GM12878 (cell line): ENCODE data around the gene SRSF8. TPM values are rescaled to one million over a fixed set of nuclear protein-coding genes. Genes with fewer than 3 reads are reported as not detected.
"Not testable (repeated sequence)": the region's sequence is repeated elsewhere in the genome, so short reads cannot be mapped to it uniquely, and the experiment has no call there.

Source experiments
- ATAC-seq: fragments of 200-7000 bp; cut with Tn5 transposase; 3 replicates; pipeline ENCODE4 v1.9.1; 2020; ENCODE audit warnings: mild to moderate bottlenecking, moderate library complexity
- BruUV-seq: library from RNA; stranded (reverse); fragments of 400-500 nt; replicated peaks from 2 replicates; lab custom pipeline; 2021; lab: Mats Ljungman, UMichigan
- CTCF ChIA-PET: fragments of 300-600 bp; sonication (Branson Sonifier 250); formaldehyde crosslinking; extraction: SDS; loops from one replicate; lab custom pipeline; 2021; ENCODE audit warnings: inconsistent platforms; lab: Yijun Ruan, JAX
- POLR2A ChIA-PET: fragments of 350-600 bp; formaldehyde crosslinking; extraction: SDS; loops from one replicate; lab custom pipeline; 2021; ENCODE audit warnings: inconsistent platforms; lab: Charles Lee
- RAD21 ChIA-PET: fragments of 300-600 bp; sonication (Branson Sonifier 250); formaldehyde crosslinking; loops from one replicate; lab custom pipeline; 2023; ENCODE audit warnings: antibody characterized with exemption; ENCODE audit not compliant: unreplicated experiment; lab: Charles Lee
- SMC1A ChIA-PET: fragments of 300-600 bp; sonication (Branson Sonifier 250); formaldehyde crosslinking; loops from one replicate; lab custom pipeline; 2023; ENCODE audit not compliant: unreplicated experiment, uncharacterized antibody; lab: Charles Lee
- DNase-seq: peaks from one replicate; pipeline ENCODE4 v3.0.0-alpha.2; 2011; ENCODE audit warnings: low read depth, low spot score
- FAIRE-seq: peaks from 3 replicates; lab custom pipeline; 2011; peaks lifted over from hg19 to GRCh38; lab: Jason Lieb, UNC
- H2AFZ ChIP-seq: 2 replicates; pipeline ENCODE4 v1.6.0; 2011; ENCODE audit warnings: low read depth, low read length, control low read depth; ENCODE audit not compliant: control insufficient read depth
- H3K27ac ChIP-seq: 2 replicates; pipeline ENCODE4 v1.5.1; 2011; ENCODE audit warnings: control low read depth; ENCODE audit not compliant: control insufficient read depth, insufficient read depth
- H3K27me3 ChIP-seq, 2 experiments: replicated peaks in 1 of 2; 2 replicates each; pipeline versions ENCODE4 v1.6.0 to v1.6.1; 2011; ENCODE audit warnings: low read length in 1 of 2; ENCODE audit not compliant: control insufficient read depth in 2 of 2, insufficient read depth in 2 of 2
- H3K36me3 ChIP-seq, 2 experiments: 2 replicates each; pipeline ENCODE4 v1.5.1; 2011; ENCODE audit warnings: low read length in 1 of 2; ENCODE audit not compliant: control insufficient read depth in 2 of 2, insufficient read depth in 2 of 2
- H3K4me1 ChIP-seq: 2 replicates; pipeline ENCODE4 v1.6.1; 2011; ENCODE audit warnings: mild to moderate bottlenecking, low read length, moderate library complexity, mixed read lengths; ENCODE audit not compliant: control insufficient read depth, insufficient read depth
- H3K4me2 ChIP-seq: 2 replicates; pipeline ENCODE4 v1.6.0; 2011; ENCODE audit warnings: control low read depth; ENCODE audit not compliant: control insufficient read depth, insufficient read depth
- H3K4me3 ChIP-seq: fragments of 200-600 bp; sonication (generic); 2 replicates; pipeline ENCODE4 v1.5.1; 2016
- H3K79me2 ChIP-seq: 2 replicates; pipeline ENCODE4 v1.6.0; 2011; ENCODE audit warnings: low read length; ENCODE audit not compliant: control insufficient read depth, insufficient read depth
- H3K9ac ChIP-seq: 2 replicates; pipeline ENCODE4 v1.8.0; 2011; ENCODE audit warnings: low read length, control low read depth, mixed read lengths; ENCODE audit not compliant: control insufficient read depth, insufficient read depth
- H3K9me3 ChIP-seq: replicated peaks from 3 replicates; pipeline ENCODE4 v1.5.1; 2011; ENCODE audit warnings: mild to moderate bottlenecking, low read length; ENCODE audit not compliant: control insufficient read depth, insufficient read depth
- H4K20me1 ChIP-seq: 2 replicates; pipeline ENCODE4 v1.6.0; 2011; ENCODE audit not compliant: control insufficient read depth, insufficient read depth
- EED ChIP-seq: sonication (generic); IDR thresholded peaks from 2 replicates; pipeline ENCODE4 v1.6.1; 2016; ENCODE audit warnings: antibody characterized with exemption, low read depth
- IKZF1 ChIP-seq: fragments of 450-650 bp; conservative IDR thresholded peaks from 2 replicates; pipeline ENCODE4 v1.6.1; 2017; ENCODE audit warnings: antibody characterized with exemption, mild to moderate bottlenecking
- ZNF384 ChIP-seq: IDR thresholded peaks from 2 replicates; pipeline ENCODE4 v1.6.1; 2012; ENCODE audit warnings: low read depth, mild to moderate bottlenecking, low read length, improper control_type of control experiment, borderline replicate concordance
- WGBS: methylation state at CpG from one replicate; pipeline ENCODE4 v1.1.6; 2016; ENCODE audit warnings: low lambda C conversion rate; ENCODE audit not compliant: insufficient replicate concordance, insufficient coverage; ENCODE audit errors: missing lambda C conversion rate; 5-methylcytosine and 5-hydroxymethylcytosine counted together
- in situ Hi-C: fragments of 300-500 bp; cut with MboI; formaldehyde crosslinking; loops from 9 replicates; pipeline ENCODE4 v1.14.3; 2018; ENCODE audit warnings: mixed read lengths
- intact Hi-C: fragments of 100-400 bp; cut with micrococcal nuclease; formaldehyde crosslinking; loops from one replicate; pipeline ENCODE4 v1.14.2; 2022; ENCODE audit not compliant: unreplicated experiment
- polyA plus RNA-seq, 11 experiments: library from polyadenylated mRNA; depleted of rRNA in 4 of 11; unstranded in 6 of 11; stranded (reverse) in 5 of 11; fragments of >200 nt; fragmentation: Nextera tagmentation in 4 of 11; fragmentation: Illumina TruSeq in 1 of 11; extraction: Ambion mirVana in 4 of 11; extraction: Trizol in 1 of 11; gene quantifications; 1 replicate in 1 of 11; 2 replicates in 10 of 11; pipeline versions ENCODE4 v1.2.1 to v1.2.3, GENCODE V29; 2011 to 2016; ENCODE audit warnings: inconsistent platforms in 2 of 11, missing spikeins in 2 of 11, low read depth in 1 of 11
- total RNA-seq, 4 experiments: library from RNA; depleted of rRNA in 3 of 4; stranded (reverse); fragments of >200 nt in 3 of 4; fragmentation: Illumina TruSeq in 1 of 4; extraction: Trizol in 1 of 4; gene quantifications; 2 replicates each; pipeline versions ENCODE4 v1.2.1 to v1.2.3, GENCODE V29; 2013 to 2021

SRSF8 gene
- total and polyA plus RNA-seq, 10 of the 15 experiments (the other 5 are each of a cell fraction or from before 2014, with no cell fraction given) = 14.2 to 43.1 (median 27.1) TPM

DNA sequence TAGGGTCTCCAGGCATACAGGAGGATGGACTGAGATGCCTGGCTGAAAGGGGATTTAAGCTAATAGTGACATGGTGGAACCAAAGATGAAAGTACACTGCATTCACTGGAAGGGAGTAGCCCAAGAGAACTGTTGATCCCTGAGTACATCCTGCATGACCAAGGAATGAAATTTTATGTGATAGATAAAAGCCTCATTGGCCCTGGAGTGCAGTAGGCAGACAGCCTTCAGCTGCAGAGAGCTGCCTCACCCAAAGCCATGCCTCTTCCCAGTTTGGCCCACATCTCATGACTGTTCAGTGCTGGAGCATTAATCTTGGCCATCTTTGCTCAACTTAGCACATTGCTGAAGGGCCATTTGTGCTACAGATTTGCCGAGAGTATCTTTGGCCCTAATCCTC lies 33.7 kb upstream of the SRSF8 start:
- no peak for ATAC-seq
- H2AFZ ChIP-seq = no peak overlapping the region
- H3K4me1 ChIP-seq = no peaks in the 10 kb centered on the region
- RAD21 ChIA-PET = no interaction called here
- POLR2A ChIA-PET = no interaction called here
- H3K4me3 ChIP-seq = no peak overlapping the region
- H3K79me2 ChIP-seq = no peaks in the 10 kb centered on the region
- H3K27me3 ChIP-seq = no peaks in the 10 kb centered on the region; a peak in 1 of 4 replicates
- intact Hi-C loops = no loop called here
- no peaks in the 10 kb centered on the region for H3K9me3 ChIP-seq
- DNase-seq = no peak
- no peaks in the 10 kb centered on the region for H3K36me3 ChIP-seq
- no peaks in the 10 kb centered on the region for H4K20me1 ChIP-seq
- CTCF ChIA-PET = no interaction called here
- WGBS = 42% methylated on average over 1 of the region's 1 CpG
- no peak overlapping the region for H3K9ac ChIP-seq
- no peak for FAIRE-seq
- H3K4me2 ChIP-seq = no peak overlapping the region
- no TSS peak for BruUV-seq
- TF ChIP-seq IKZF1 = no peak
- TF ChIP-seq, all 136 proteins: peak for 0
- SMC1A ChIA-PET = interaction anchor here (0.9 kb wide), 1 partner anchor 105 kb away, joined by 3 read pairs; no protein-coding TSS in a partner anchor
- H3K27ac ChIP-seq = no peak overlapping the region
- in situ Hi-C loops = no loop called here

DNA sequence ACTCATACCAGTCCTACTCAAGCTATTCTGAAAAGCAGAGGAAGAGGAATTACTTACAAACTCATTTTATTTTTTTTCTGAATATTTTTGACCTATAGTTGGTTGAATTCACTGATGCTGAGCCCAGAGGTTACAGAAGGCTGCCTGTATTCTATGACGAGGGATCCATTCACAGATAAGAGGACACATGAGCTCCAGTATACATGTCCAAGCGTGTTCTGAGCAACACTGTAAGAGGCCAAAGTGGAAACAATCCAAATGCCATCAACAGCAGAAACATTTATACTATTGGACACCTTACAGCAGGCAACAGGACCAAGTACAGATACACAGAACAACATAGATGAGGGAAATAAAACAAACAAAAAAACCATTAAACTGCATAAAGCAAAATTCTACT lies 31.4 kb upstream of the SRSF8 start:
- H3K27ac ChIP-seq = no peak overlapping the region
- DNase-seq = no peak
- ChIA-PET SMC1A (interaction anchor here (0.5 to 0.7 kb wide), 2 partner anchors 29 to 94 kb away, joined by 3 read pairs; no protein-coding TSS in a partner anchor), RAD21 (interaction anchor here (1.3 kb wide), 1 partner anchor 32 kb away, joined by 3 read pairs; no protein-coding TSS in a partner anchor), CTCF (no interaction called here), POLR2A (interaction anchor here (0.6 kb wide), 1 partner anchor 30 kb away, joined by 3 read pairs; no protein-coding TSS in a partner anchor)
- H4K20me1 ChIP-seq = no peaks in the 10 kb centered on the region
- H3K9me3 ChIP-seq = no peaks in the 10 kb centered on the region
- no peaks in the 10 kb centered on the region for H3K36me3 ChIP-seq
- no peak overlapping the region for H3K9ac ChIP-seq
- no peak for FAIRE-seq
- BruUV-seq = no TSS peak
- TF ChIP-seq EED = no peak
- TF ChIP-seq ZNF384 = no peak
- H3K4me3 ChIP-seq = no peak overlapping the region
- H3K4me2 ChIP-seq = no peak overlapping the region
- no peak for ATAC-seq
- intact Hi-C loops (no loop called here), in situ Hi-C loops (no loop called here)
- WGBS = 3% methylated on average over 2 of the region's 2 CpGs
- H2AFZ ChIP-seq = no peak overlapping the region
- no peaks in the 10 kb centered on the region for H3K79me2 ChIP-seq
- H3K4me1 ChIP-seq = no peaks in the 10 kb centered on the region
- H3K27me3 ChIP-seq = no peaks in the 10 kb centered on the region; a peak in 1 of 4 replicates

DNA sequence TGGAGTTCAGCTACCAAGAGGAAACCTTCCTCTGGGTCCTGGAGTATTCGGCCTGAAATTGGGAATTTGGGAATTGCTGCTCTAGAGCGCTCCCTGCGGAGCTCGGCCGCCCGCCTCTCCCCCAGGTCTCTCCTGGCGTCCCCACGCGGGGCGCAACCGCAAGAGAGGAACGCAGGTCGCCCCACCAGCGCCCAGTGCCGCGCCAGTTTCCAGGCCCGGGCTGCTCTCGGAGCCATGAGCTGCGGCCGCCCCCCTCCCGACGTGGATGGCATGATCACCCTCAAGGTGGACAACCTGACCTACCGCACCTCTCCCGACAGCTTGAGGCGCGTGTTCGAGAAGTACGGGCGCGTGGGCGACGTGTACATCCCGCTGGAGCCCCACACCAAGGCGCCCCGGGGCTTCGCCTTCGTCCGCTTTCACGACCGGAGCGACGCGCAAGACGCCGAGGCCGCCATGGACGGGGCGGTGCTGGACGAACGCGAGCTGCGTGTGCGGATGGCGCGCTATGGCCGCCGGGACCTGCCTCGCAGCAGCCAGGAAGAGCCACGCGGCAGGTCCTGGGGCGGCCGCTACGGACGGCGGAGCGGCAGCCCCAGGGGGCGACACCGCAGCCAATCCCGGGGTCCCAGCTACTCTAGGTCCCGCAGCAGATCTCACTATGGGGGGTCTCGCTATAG lies 29.2 kb upstream of the SRSF8 start:
- H2AFZ ChIP-seq, DNase-seq, H3K9ac ChIP-seq, CTCF ChIA-PET, POLR2A ChIA-PET, H3K4me2 ChIP-seq, FAIRE-seq, in situ Hi-C loops, H3K4me1 ChIP-seq, H4K20me1 ChIP-seq, H3K79me2 ChIP-seq, SMC1A ChIA-PET, BruUV-seq, H3K36me3 ChIP-seq, intact Hi-C loops, H3K4me3 ChIP-seq, H3K9me3 ChIP-seq, H3K27ac ChIP-seq, H3K27me3 ChIP-seq, RAD21 ChIA-PET: not testable (repeated sequence)
- ATAC-seq = peak; percentile 21; the same call in 1 of the 3 replicates
- WGBS = 63% methylated on average over 69 of the region's 71 CpGs
